Adrenal gland (tissue), 5 donors: Measurements from ENCODE around the gene SYNPR.

Experiments used
- CTCF ChIP-seq, 6 experiments: fragments of 450-650 bp in 4 of 6; fragments of 200-600 bp in 2 of 6; sonication (generic) in 1 of 6; IDR thresholded peaks; 1 replicate in 5 of 6; 2 replicates in 1 of 6; pipeline versions ENCODE4 v1.5.1 to v1.8.0; 2016 to 2021; ENCODE audit warnings: antibody characterized with exemption in 6 of 6, mild to moderate bottlenecking in 2 of 6, moderate library complexity in 1 of 6
- POLR2A ChIP-seq, 2 donors: fragments of 450-650 bp; IDR thresholded peaks; one replicate each; pipeline ENCODE4 v1.6.1; 2017; ENCODE audit warnings: antibody characterized with exemption in 2 of 2, mild to moderate bottlenecking in 2 of 2, moderate library complexity in 1 of 2
- donor health status: DM: no; HTN: no; CAD: no.

- no peak for TF ChIP-seq CTCF (IDR thresholded peaks at IDR 0.05)
- TF ChIP-seq POLR2A (IDR thresholded peaks at IDR 0.05): no peak
Observed at GRCh38 chr3:63400246-63400860, 122.2 kb downstream of the SYNPR start.
